SJCRH30 (cell line): Measurements from ENCODE around the gene VPS37D. TPM values are rescaled to one million over a fixed set of nuclear protein-coding genes. Genes with fewer than 3 reads are reported as not detected.
"Not testable (repeated sequence)": the region's sequence is repeated elsewhere in the genome, so short reads cannot be mapped to it uniquely, and the experiment has no call there.

Experiments
- DNase-seq, 2 experiments: peaks; one replicate each; pipeline ENCODE4 v3.0.0-alpha.2; 2015 to 2020
- H3K27ac ChIP-seq: fragments of 250-450 bp; sonication (Bioruptor Pico); 2 replicates; pipeline ENCODE4 v1.5.1; 2020; ENCODE audit warnings: mild to moderate bottlenecking, moderate library complexity
- H3K27me3 ChIP-seq: fragments of 250-450 bp; sonication (Bioruptor Pico); 2 replicates; pipeline ENCODE4 v1.5.1; 2020; ENCODE audit warnings: mild to moderate bottlenecking, moderate library complexity
- H3K36me3 ChIP-seq: fragments of 250-450 bp; sonication (Bioruptor Pico); 2 replicates; pipeline ENCODE4 v1.5.1; 2020; ENCODE audit warnings: mild to moderate bottlenecking, moderate library complexity
- H3K4me1 ChIP-seq: fragments of 250-450 bp; sonication (Bioruptor Pico); 2 replicates; pipeline ENCODE4 v1.5.1; 2020; ENCODE audit warnings: mild to moderate bottlenecking, moderate library complexity
- H3K4me3 ChIP-seq: fragments of 250-450 bp; sonication (Bioruptor Pico); 2 replicates; pipeline ENCODE4 v1.5.1; 2020; ENCODE audit warnings: mild to moderate bottlenecking, moderate library complexity
- H3K9me3 ChIP-seq: fragments of 250-450 bp; sonication (Bioruptor Pico); replicated peaks from 2 replicates; pipeline ENCODE4 v1.5.1; 2020; ENCODE audit warnings: mild to moderate bottlenecking, moderate library complexity
- total RNA-seq: library from RNA; depleted of rRNA; stranded (reverse); fragments of >200 nt; shearing (Covaris generic); gene quantifications from 2 replicates; pipeline ENCODE4 v1.2.3, GENCODE V29; 2014

Gene VPS37D
- total RNA-seq, 1 experiment from 2014 or later: 0.53 TPM

DNA sequence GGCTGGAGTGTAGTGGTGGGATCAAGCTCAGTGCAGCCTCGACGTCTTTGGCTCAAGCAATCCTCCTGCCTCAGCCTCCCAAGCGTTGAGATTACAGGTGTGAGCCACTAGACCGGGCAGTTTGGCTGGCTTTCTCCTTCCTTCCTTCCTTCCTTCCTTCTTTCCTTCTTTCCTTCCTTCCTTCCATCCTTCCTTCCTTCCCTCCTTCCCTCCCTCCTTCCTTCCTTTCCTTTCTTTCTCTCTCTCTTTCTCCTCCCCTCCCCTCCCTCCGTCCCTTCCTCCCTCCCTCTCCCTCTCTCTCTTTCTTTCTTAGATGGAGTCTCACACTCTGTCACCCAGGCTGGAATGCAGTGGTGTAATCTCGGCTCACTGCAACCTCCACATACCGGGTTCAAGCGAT, 7.6 kb upstream of the VPS37D start:
- 0 out of 2 replicates have a peak, but pooled peaks cover 4% of the 10 kb centered on the region for H3K27me3 ChIP-seq
- H3K4me1 ChIP-seq: no peaks in the 10 kb centered on the region
- peaks cover 9% of the 10 kb centered on the region; the same call in 1 of the 2 replicates for H3K9me3 ChIP-seq
- no peak for DNase-seq
- H3K27ac ChIP-seq: no peak overlapping the region
- no peak overlapping the region for H3K4me3 ChIP-seq
- H3K36me3 ChIP-seq: no peaks in the 10 kb centered on the region

DNA sequence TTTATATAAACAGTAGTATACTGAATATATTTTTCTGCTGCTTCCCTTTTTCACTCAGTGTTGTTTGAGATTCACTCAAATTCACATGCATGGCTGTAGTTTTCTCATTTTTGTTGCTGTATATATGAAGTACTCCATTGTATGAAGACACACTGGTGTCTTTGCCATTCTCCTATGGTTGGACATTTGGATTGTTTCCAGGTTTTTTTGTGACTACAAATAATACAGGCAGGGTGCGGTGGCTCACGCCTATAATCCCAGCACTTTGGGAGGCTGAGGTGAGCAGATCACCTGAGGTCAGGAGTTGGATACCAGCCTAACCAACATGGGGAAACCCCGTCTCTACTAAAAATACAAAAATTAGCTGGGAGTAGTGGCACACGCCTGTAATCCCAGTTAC, 7.0 kb upstream of the VPS37D start:
- not testable (repeated sequence) for H3K36me3 ChIP-seq, DNase-seq, H3K4me1 ChIP-seq, H3K27me3 ChIP-seq, H3K27ac ChIP-seq, H3K4me3 ChIP-seq, H3K9me3 ChIP-seq

GRCh38 chr7:73663033-73663432, 4.6 kb upstream of the VPS37D start:
- no peak for DNase-seq
- Histone ChIP-seq H3K27ac (no peak overlapping the region), H3K27me3 (peaks cover 10% of the 10 kb centered on the region), H3K9me3 (peaks cover 5% of the 10 kb centered on the region; the same call in 1 of the 2 replicates), H3K4me3 (no peak overlapping the region), H3K4me1 (no peaks in the 10 kb centered on the region), H3K36me3 (no peaks in the 10 kb centered on the region)

DNA sequence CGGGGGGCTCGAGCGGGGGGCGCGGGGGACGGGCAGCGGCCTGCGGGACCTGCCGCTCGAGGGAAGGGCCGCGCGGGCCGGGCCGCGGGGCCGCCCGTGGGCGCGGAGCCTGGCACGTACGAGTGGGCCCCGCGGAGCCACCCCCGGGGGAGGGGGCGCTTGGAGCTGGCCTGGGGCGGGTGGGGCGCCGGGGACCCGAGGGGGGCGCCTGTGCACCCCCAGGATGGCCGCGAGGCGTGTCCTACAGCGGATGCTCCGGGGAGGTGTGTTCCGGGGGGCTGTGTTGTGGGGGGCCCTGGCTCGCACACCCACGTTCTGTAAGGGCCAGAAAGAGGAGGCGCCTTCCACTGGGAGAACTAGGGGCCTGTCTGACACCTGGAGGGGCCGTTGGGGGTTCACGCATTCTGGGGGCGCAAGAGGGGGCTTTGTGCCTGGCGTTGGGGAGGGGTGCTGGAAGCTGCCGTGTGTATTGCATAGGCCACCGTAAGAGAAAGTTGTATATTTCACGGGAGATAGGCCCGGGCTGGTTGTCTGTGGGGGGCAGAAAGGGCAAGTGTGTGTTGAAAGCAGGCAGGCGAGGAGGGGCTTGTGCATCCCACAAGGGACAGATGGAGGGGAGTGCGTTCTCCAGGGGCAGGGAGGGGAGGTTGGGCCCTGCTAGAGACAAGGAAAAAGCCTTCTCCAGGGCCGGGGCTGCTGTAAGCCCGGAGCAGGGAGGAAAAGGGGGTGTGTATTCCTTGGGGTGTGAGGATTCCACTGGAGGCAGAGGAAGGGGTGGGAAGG, 663 bp downstream of the VPS37D start:
- no peaks in the 10 kb centered on the region for H3K36me3 ChIP-seq
- H3K4me3 ChIP-seq: peak overlapping the region; percentile 47
- H3K27me3 ChIP-seq: peaks cover 16% of the 10 kb centered on the region
- DNase-seq: peak; percentile 43 to 55
- no peaks in the 10 kb centered on the region for H3K9me3 ChIP-seq
- H3K27ac ChIP-seq: no peak overlapping the region
- peaks cover 4% of the 10 kb centered on the region; the same call in 1 of the 2 replicates for H3K4me1 ChIP-seq

DNA sequence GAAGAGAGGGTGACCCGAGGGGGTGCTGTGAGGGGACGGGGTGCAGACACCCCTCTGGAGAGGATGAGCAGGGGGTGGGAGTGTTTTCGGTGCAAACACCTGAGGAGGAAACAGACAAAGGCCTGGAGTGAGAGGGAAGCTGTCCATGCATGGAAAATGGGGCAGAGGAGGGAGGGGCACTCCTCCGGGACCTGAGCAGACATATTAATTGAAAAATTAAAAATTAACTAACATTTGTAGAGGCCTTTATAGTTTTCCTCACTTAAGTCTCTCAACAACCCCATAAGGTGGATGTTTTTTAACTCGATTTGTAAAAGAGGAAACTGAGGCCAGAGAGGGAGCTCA, 1.2 kb downstream of the VPS37D start:
- H3K27me3 ChIP-seq: peaks cover 16% of the 10 kb centered on the region
- no peak for DNase-seq
- H3K27ac ChIP-seq: no peak overlapping the region
- no peak overlapping the region for H3K4me3 ChIP-seq
- H3K36me3 ChIP-seq: no peaks in the 10 kb centered on the region
- H3K4me1 ChIP-seq: peaks cover 4% of the 10 kb centered on the region; the same call in 1 of the 2 replicates
- H3K9me3 ChIP-seq: no peaks in the 10 kb centered on the region

DNA sequence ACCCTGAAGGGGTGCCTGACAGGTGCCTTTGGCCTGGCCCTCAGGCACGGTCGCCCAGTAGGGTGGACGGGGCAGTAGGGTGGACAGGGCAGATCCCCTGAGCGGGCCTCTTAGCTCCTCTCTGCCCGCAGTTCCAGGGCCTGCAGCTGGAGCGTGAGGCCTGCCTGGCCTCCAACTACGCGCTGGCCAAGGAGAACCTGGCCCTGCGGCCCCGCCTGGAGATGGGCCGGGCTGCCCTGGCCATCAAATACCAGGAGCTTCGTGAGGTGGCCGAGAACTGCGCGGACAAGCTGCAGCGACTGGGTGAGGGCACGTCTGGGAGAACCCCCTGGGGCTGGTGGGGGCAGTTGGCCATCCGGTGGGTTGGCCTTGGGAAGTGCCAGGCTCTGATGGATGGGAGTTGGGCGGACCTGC, 1.7 kb downstream of the VPS37D start:
- peaks cover 16% of the 10 kb centered on the region for H3K27me3 ChIP-seq
- H3K9me3 ChIP-seq: no peaks in the 10 kb centered on the region
- H3K4me1 ChIP-seq: peaks cover 4% of the 10 kb centered on the region; the same call in 1 of the 2 replicates
- DNase-seq: no peak
- no peak overlapping the region for H3K4me3 ChIP-seq
- no peaks in the 10 kb centered on the region for H3K36me3 ChIP-seq
- H3K27ac ChIP-seq: no peak overlapping the region

DNA sequence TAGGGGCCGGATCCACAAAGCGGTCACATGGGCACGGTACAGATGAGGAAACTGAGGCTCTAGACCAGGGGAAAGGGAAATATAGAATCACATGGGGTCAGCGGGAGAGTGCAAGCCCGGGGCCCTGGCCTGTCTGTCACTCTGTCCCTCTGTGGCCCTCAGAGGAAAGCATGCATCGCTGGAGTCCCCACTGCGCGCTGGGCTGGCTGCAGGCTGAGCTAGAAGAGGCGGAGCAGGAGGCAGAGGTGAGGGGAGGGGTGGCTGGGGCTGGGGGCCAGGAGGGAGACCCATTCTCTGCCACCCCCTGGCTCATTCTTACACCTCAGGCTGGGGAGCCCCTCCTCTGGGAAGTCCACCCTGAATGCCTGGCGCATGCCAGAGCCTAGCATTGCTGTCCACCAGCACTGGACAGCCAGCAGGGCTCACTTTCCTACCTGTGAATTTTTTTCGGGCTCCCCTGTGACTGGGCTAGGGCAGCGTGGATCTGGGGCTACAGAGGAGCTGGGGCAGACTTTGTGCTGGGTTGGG, 2.3 kb downstream of the VPS37D start:
- H3K9me3 ChIP-seq: no peaks in the 10 kb centered on the region
- no peak overlapping the region for H3K27ac ChIP-seq
- peaks cover 13% of the 10 kb centered on the region for H3K27me3 ChIP-seq
- H3K4me3 ChIP-seq: no peak overlapping the region
- H3K4me1 ChIP-seq: peaks cover 4% of the 10 kb centered on the region; the same call in 1 of the 2 replicates
- no peaks in the 10 kb centered on the region for H3K36me3 ChIP-seq
- no peak for DNase-seq

- no peak overlapping the region for H3K27ac ChIP-seq
- H3K9me3 ChIP-seq: no peaks in the 10 kb centered on the region
- DNase-seq: peak in 1 of 2 experiments; percentile 40
- peak overlapping the region; percentile 36 for H3K4me3 ChIP-seq
- no peaks in the 10 kb centered on the region for H3K36me3 ChIP-seq
- H3K4me1 ChIP-seq: peaks cover 4% of the 10 kb centered on the region; the same call in 1 of the 2 replicates
- peaks cover 7% of the 10 kb centered on the region; the same call in 1 of the 2 replicates for H3K27me3 ChIP-seq
These were observed 3.7 kb downstream of the VPS37D start for GRCh38 chr7:73671322-73671661.

- Histone ChIP-seq H3K36me3 (no peaks in the 10 kb centered on the region), H3K4me3 (no peak overlapping the region), H3K27ac (no peak overlapping the region), H3K4me1 (peaks cover 4% of the 10 kb centered on the region; the same call in 1 of the 2 replicates), H3K9me3 (no peaks in the 10 kb centered on the region), H3K27me3 (0 out of 2 replicates have a peak, but pooled peaks cover 7% of the 10 kb centered on the region)
- DNase-seq: no peak
These were observed 4.3 kb downstream of the VPS37D start for GRCh38 chr7:73671857-73672445.

GRCh38 chr7:73674468-73675124, 7.0 kb downstream of the VPS37D start:
- Histone ChIP-seq H3K36me3 (peaks cover 7% of the 10 kb centered on the region), H3K4me3 (no peak overlapping the region), H3K9me3 (no peaks in the 10 kb centered on the region), H3K4me1 (peaks cover 4% of the 10 kb centered on the region; the same call in 1 of the 2 replicates), H3K27ac (no peak overlapping the region), H3K27me3 (0 out of 2 replicates have a peak, but pooled peaks cover under 1% of the 10 kb centered on the region)
- no peak for DNase-seq

- not testable (repeated sequence) for H3K4me1 ChIP-seq, H3K36me3 ChIP-seq
These were observed 8.4 kb downstream of the VPS37D start for GRCh38 chr7:73676062-73676461.

DNA sequence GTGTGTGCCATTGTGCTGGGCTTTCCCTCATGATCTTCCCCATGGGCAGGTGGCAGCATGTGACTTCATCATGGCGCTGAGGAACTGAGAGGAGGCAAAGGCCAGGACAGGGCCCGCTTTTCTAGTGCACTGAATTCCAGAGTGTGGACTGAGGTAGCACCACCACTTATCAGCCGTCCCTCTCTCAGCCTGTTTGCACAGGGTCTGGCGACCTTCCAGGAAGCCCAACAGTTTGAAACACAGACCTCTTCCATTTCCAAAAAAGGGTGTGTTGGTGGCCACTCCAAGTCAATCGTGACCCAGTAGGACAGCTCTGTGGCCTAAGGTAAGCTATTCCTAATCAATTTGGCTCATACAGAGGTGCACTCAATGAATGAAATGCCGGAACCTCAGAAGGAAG, 11.2 kb downstream of the VPS37D start:
- no peak for DNase-seq
- Histone ChIP-seq H3K27me3 (no peaks in the 10 kb centered on the region), H3K36me3 (peaks cover 7% of the 10 kb centered on the region), H3K9me3 (no peaks in the 10 kb centered on the region), H3K4me1 (peaks cover 6% of the 10 kb centered on the region), H3K4me3 (no peak overlapping the region), H3K27ac (no peak overlapping the region)

More at GRCh38 chr7:73676062-73676461, 8.4 kb downstream of the VPS37D start:
- H3K9me3 ChIP-seq, H3K27ac ChIP-seq, DNase-seq, H3K27me3 ChIP-seq, H3K4me3 ChIP-seq: not testable (repeated sequence)

GRCh38 chr7:73679709-73680108, 12.1 kb downstream of the VPS37D start:
- no peak overlapping the region for H3K4me3 ChIP-seq
- no peaks in the 10 kb centered on the region for H3K27me3 ChIP-seq
- peaks cover 7% of the 10 kb centered on the region for H3K36me3 ChIP-seq
- no peaks in the 10 kb centered on the region for H3K9me3 ChIP-seq
- no peak for DNase-seq
- H3K4me1 ChIP-seq: peaks cover 6% of the 10 kb centered on the region
- no peak overlapping the region for H3K27ac ChIP-seq

- Histone ChIP-seq H3K27ac (no peak overlapping the region), H3K9me3 (no peaks in the 10 kb centered on the region), H3K36me3 (peaks cover 7% of the 10 kb centered on the region), H3K4me3 (no peak overlapping the region), H3K27me3 (no peaks in the 10 kb centered on the region), H3K4me1 (peaks cover 6% of the 10 kb centered on the region)
- DNase-seq: no peak
These were observed 12.9 kb downstream of the VPS37D start for GRCh38 chr7:73680501-73680900.

DNA sequence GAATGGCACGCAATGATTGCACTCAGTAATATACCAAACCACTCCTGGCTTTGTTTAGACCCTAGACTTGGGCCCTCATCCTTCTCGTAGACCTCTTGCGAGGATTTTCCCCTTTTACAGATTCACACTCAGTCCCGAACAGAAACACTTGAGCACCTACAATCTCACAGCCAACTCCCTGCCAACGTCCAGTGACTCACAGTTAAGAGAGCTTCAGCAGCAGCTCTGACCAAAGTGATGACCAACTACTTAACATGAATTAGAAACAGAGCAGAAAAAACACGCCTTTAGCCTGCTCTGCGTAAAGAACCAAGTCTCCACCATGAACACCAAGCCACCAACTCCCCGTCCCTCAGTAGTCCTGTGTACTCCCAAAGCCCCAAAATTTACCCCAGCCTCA, 13.4 kb downstream of the VPS37D start:
- Histone ChIP-seq H3K4me1 (peaks cover 6% of the 10 kb centered on the region), H3K27ac (no peak overlapping the region), H3K4me3 (no peak overlapping the region), H3K27me3 (no peaks in the 10 kb centered on the region), H3K9me3 (no peaks in the 10 kb centered on the region), H3K36me3 (peaks cover 7% of the 10 kb centered on the region)
- DNase-seq: no peak
